Measurements from ENCODE around the gene BMF.
"Not testable (repeated sequence)": the region's sequence is repeated elsewhere in the genome, so short reads cannot be mapped to it uniquely, and the experiment has no call there.

The BMF gene

GRCh38 chr15:40090774-40091455 lies 17.8 kb downstream of the BMF start:
- Mint-ChIP-seq H3K27ac (no peak overlapping the region), H3K4me3 (no peak overlapping the region), H3K4me1 (ENCODE audit: low read depth) (peaks cover 14% of the 10 kb centered on the region), H3K9me3 (no peaks in the 10 kb centered on the region), H3K36me3 (ENCODE audit: low read depth) (no peaks in the 10 kb centered on the region), H3K27me3 (no peaks in the 10 kb centered on the region)
- no peak for DNase-seq

GRCh38 chr15:40088929-40089755 lies 19.5 kb downstream of the BMF start:
- Mint-ChIP-seq H3K9me3 (no peaks in the 10 kb centered on the region), H3K4me1 (ENCODE audit: low read depth) (peaks cover 10% of the 10 kb centered on the region), H3K36me3 (ENCODE audit: low read depth) (no peaks in the 10 kb centered on the region), H3K27ac (no peak overlapping the region), H3K27me3 (peaks cover 14% of the 10 kb centered on the region), H3K4me3 (no peak overlapping the region)
- DNase-seq = no peak

- no peak overlapping the region for H3K27ac Mint-ChIP-seq
- DNase-seq = no peak
Observed at GRCh38 chr15:40087991-40088928, 20.4 kb downstream of the BMF start.

GRCh38 chr15:40087068-40087810 lies 21.4 kb downstream of the BMF start:
- H3K4me1 Mint-ChIP-seq (ENCODE audit: low read depth) = peaks cover 14% of the 10 kb centered on the region
- no peaks in the 10 kb centered on the region for H3K36me3 Mint-ChIP-seq (ENCODE audit: low read depth)
- peaks cover 29% of the 10 kb centered on the region for H3K27me3 Mint-ChIP-seq
- no peak overlapping the region for H3K4me3 Mint-ChIP-seq
- H3K9me3 Mint-ChIP-seq = no peaks in the 10 kb centered on the region
- H3K27ac Mint-ChIP-seq = no peak overlapping the region
- DNase-seq = no peak

More at GRCh38 chr15:40087991-40088928, 20.4 kb downstream of the BMF start:
- H3K36me3 Mint-ChIP-seq (ENCODE audit: low read depth) = no peaks in the 10 kb centered on the region
- H3K4me3 Mint-ChIP-seq = no peak overlapping the region
- no peaks in the 10 kb centered on the region for H3K9me3 Mint-ChIP-seq
- peaks cover 8% of the 10 kb centered on the region for H3K4me1 Mint-ChIP-seq (ENCODE audit: low read depth)
- peaks cover 22% of the 10 kb centered on the region for H3K27me3 Mint-ChIP-seq

- H3K36me3 Mint-ChIP-seq (ENCODE audit: low read depth) = no peaks in the 10 kb centered on the region
- no peaks in the 10 kb centered on the region for H3K9me3 Mint-ChIP-seq
- no peak overlapping the region for H3K4me3 Mint-ChIP-seq
- H3K4me1 Mint-ChIP-seq (ENCODE audit: low read depth) = peaks cover 32% of the 10 kb centered on the region
- no peak for DNase-seq
- H3K27ac Mint-ChIP-seq = no peak overlapping the region
- H3K27me3 Mint-ChIP-seq = peaks cover 42% of the 10 kb centered on the region
Observed at GRCh38 chr15:40085266-40085665, 23.4 kb downstream of the BMF start.

- no peaks in the 10 kb centered on the region for H3K36me3 Mint-ChIP-seq (ENCODE audit: low read depth)
- no peak overlapping the region for H3K27ac Mint-ChIP-seq
- H3K4me3 Mint-ChIP-seq = no peak overlapping the region
- peaks cover 35% of the 10 kb centered on the region for H3K4me1 Mint-ChIP-seq (ENCODE audit: low read depth)
- no peaks in the 10 kb centered on the region for H3K9me3 Mint-ChIP-seq
- DNase-seq = no peak
- H3K27me3 Mint-ChIP-seq = peaks cover 42% of the 10 kb centered on the region
Observed at GRCh38 chr15:40084650-40085049, 24.0 kb downstream of the BMF start.

GRCh38 chr15:40082195-40082883 lies 26.3 kb downstream of the BMF start:
- H3K9me3 Mint-ChIP-seq = no peaks in the 10 kb centered on the region
- peaks cover 42% of the 10 kb centered on the region for H3K27me3 Mint-ChIP-seq
- H3K4me3 Mint-ChIP-seq = no peak overlapping the region
- peak overlapping the region; percentile 17 for H3K27ac Mint-ChIP-seq
- H3K36me3 Mint-ChIP-seq (ENCODE audit: low read depth) = no peaks in the 10 kb centered on the region
- DNase-seq = no peak
- H3K4me1 Mint-ChIP-seq (ENCODE audit: low read depth) = peaks cover 35% of the 10 kb centered on the region

GRCh38 chr15:40081691-40082194 lies 26.9 kb downstream of the BMF start:
- no peaks in the 10 kb centered on the region for H3K36me3 Mint-ChIP-seq (ENCODE audit: low read depth)
- H3K27me3 Mint-ChIP-seq = peaks cover 42% of the 10 kb centered on the region
- H3K27ac Mint-ChIP-seq = peak overlapping the region; percentile 31
- peak overlapping the region; percentile 55 for H3K4me3 Mint-ChIP-seq
- no peak for DNase-seq
- H3K9me3 Mint-ChIP-seq = no peaks in the 10 kb centered on the region
- peaks cover 35% of the 10 kb centered on the region for H3K4me1 Mint-ChIP-seq (ENCODE audit: low read depth)

DNA sequence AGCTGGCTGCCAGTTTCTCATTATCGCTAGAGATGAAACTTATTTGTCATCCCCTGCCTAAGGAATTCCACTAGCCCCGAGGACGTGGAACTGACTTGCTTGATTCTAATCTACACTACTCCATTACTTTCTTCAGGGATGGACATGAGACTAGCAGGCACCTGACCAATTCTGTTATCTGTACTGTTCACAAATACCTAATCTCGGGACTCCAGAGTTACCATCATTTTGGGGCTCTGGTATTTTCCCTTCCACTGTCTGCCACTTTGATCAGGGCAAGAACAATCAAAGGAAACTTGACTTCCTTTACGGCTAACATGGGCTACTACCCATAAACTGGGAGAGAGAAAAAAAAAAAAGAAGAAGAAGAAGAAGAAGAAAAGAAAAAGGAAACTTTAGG lies 27.8 kb downstream of the BMF start:
- Mint-ChIP-seq H3K27me3 (peaks cover 42% of the 10 kb centered on the region), H3K36me3 (ENCODE audit: low read depth) (no peaks in the 10 kb centered on the region), H3K27ac (no peak overlapping the region), H3K4me3 (no peak overlapping the region), H3K9me3 (no peaks in the 10 kb centered on the region), H3K4me1 (ENCODE audit: low read depth) (peaks cover 35% of the 10 kb centered on the region)
- no peak for DNase-seq

DNA sequence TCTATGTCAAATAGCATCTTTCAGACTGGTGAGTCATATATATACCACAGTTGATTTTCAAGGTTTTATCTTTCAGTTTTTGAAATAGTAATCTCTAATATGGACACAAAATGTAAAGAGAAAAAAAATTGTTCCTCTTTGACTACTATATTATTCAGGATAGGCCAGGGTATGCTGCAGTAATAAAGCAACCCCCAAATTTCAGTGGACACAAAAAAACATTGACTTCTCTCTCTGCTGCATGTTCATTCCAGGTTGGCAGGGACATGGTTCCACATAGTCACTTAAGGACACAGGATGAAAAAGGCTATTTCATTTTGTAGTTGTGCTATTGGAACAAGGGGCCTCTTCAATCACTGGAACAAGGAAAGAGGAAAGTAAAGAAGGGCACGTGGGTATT lies 28.6 kb downstream of the BMF start:
- Mint-ChIP-seq H3K4me1 (ENCODE audit: low read depth) (peaks cover 31% of the 10 kb centered on the region), H3K36me3 (ENCODE audit: low read depth) (no peaks in the 10 kb centered on the region), H3K4me3 (no peak overlapping the region), H3K27me3 (peaks cover 37% of the 10 kb centered on the region), H3K27ac (no peak overlapping the region), H3K9me3 (no peaks in the 10 kb centered on the region)
- no peak for DNase-seq

DNA sequence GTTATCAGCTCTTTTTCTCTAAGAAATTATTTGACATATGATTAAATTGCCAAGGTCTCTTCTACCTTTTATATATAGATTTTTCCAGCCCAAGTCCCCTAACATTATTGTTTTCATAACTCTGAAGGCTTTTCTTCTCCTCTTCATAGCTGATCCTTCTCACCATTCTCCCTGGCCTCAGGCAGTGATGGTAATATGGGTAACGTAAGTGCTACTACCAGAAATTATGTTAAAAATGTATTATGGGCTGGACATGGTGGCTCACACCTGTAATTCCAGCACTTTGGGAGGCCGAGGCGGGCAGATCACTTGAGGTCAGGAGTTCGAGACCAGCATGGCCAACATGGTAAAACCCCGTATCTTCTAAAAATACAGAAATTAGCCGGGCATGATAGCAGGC lies 29.2 kb downstream of the BMF start:
- peaks cover 31% of the 10 kb centered on the region for H3K27me3 Mint-ChIP-seq
- no peaks in the 10 kb centered on the region for H3K36me3 Mint-ChIP-seq (ENCODE audit: low read depth)
- peaks cover 29% of the 10 kb centered on the region for H3K4me1 Mint-ChIP-seq (ENCODE audit: low read depth)
- no peak for DNase-seq
- no peaks in the 10 kb centered on the region for H3K9me3 Mint-ChIP-seq
- H3K4me3 Mint-ChIP-seq = no peak overlapping the region
- H3K27ac Mint-ChIP-seq = no peak overlapping the region

- H3K4me1 Mint-ChIP-seq (ENCODE audit: low read depth) = peaks cover 18% of the 10 kb centered on the region
- no peaks in the 10 kb centered on the region for H3K27me3 Mint-ChIP-seq
- no peaks in the 10 kb centered on the region for H3K36me3 Mint-ChIP-seq (ENCODE audit: low read depth)
- H3K27ac Mint-ChIP-seq = no peak overlapping the region
- DNase-seq = no peak
- H3K4me3 Mint-ChIP-seq = no peak overlapping the region
- no peaks in the 10 kb centered on the region for H3K9me3 Mint-ChIP-seq
Observed at GRCh38 chr15:40075298-40076044, 33.2 kb downstream of the BMF start.

GRCh38 chr15:40074656-40075055 lies 34.0 kb downstream of the BMF start:
- H3K27ac Mint-ChIP-seq; DNase-seq; H3K36me3 Mint-ChIP-seq (ENCODE audit: low read depth); H3K9me3 Mint-ChIP-seq; H3K27me3 Mint-ChIP-seq; H3K4me3 Mint-ChIP-seq: not testable (repeated sequence)
- peaks cover 12% of the 10 kb centered on the region for H3K4me1 Mint-ChIP-seq (ENCODE audit: low read depth)
